SK-N-MC (cell line): ENCODE data around the gene DARS1.

ENCODE experiments used
- EZH2 ChIP-seq: fragments of 200-600 bp; sonication (generic); IDR thresholded peaks from one replicate; pipeline ENCODE4 v1.6.1; 2017; ENCODE audit warnings: antibody characterized with exemption
- FOXP2 ChIP-seq: optimal IDR thresholded peaks from 2 replicates; pipeline ENCODE3; 2011; ENCODE audit warnings: mild to moderate bottlenecking, moderate library complexity; ENCODE audit not compliant: insufficient read depth; ENCODE audit errors: extremely low read length, control extremely low read depth
- POLR2AphosphoS5 ChIP-seq: IDR thresholded peaks from 2 replicates; pipeline ENCODE4 v1.6.1; 2012; ENCODE audit warnings: mild to moderate bottlenecking, low read depth, low read length, borderline replicate concordance

GRCh38 chr2:136004965-136005364 lies 19.5 kb upstream of the DARS1 start:
- TF ChIP-seq POLR2AphosphoS5 (no peak), EZH2 (no peak), FOXP2 (no peak)
